Sigmoid colon (tissue), 7 donors: ENCODE data around the gene PRPF40B. TPM values are rescaled to one million over a fixed set of nuclear protein-coding genes. Genes with fewer than 3 reads are reported as not detected.
A peak's percentile ranks its signal among the peaks of the same experiment; 100 is the strongest.

Experiments used
- DNase-seq: peaks from one replicate; pipeline ENCODE4 v3.0.0-alpha.2; 2019
- H3K27ac ChIP-seq, 4 donors: fragments of 200-600 bp; sonication (generic); one replicate each; pipeline ENCODE4 v1.5.1; 2016 to 2019; ENCODE audit warnings: mild to moderate bottlenecking in 1 of 4
- H3K27me3 ChIP-seq, 3 donors: fragments of 200-600 bp; sonication (generic); one replicate each; pipeline ENCODE4 v1.5.1; 2019; ENCODE audit warnings: mild to moderate bottlenecking in 1 of 3
- H3K36me3 ChIP-seq, 4 donors: fragments of 200-600 bp; sonication (generic); one replicate each; pipeline ENCODE4 v1.5.1; 2016 to 2019
- H3K4me1 ChIP-seq, 4 donors: fragments of 200-600 bp; sonication (generic); one replicate each; pipeline ENCODE4 v1.5.1; 2017 to 2019
- H3K4me3 ChIP-seq, 4 donors: fragments of 200-600 bp; sonication (generic); one replicate each; pipeline ENCODE4 v1.5.1; 2017 to 2019; ENCODE audit warnings: mild to moderate bottlenecking in 2 of 4, moderate library complexity in 1 of 4
- H3K9me3 ChIP-seq, 4 donors: fragments of 200-600 bp in 3 of 4; sonication (generic) in 3 of 4; one replicate each; pipeline versions ENCODE4 v1.5.1 to v1.6.1; 2013 to 2019
- EP300 ChIP-seq, 4 donors: sonication (generic); formaldehyde crosslinking; IDR thresholded peaks; one replicate each; pipeline ENCODE4 v1.6.1; 2017; ENCODE audit warnings: antibody characterized with exemption in 4 of 4
- POLR2A ChIP-seq, 2 donors: fragments of 450-650 bp; IDR thresholded peaks; one replicate each; pipeline ENCODE4 v1.6.1; 2016; ENCODE audit warnings: antibody characterized with exemption in 2 of 2, mild to moderate bottlenecking in 2 of 2, moderate library complexity in 2 of 2
- POLR2AphosphoS5 ChIP-seq, 4 donors: sonication (generic); formaldehyde crosslinking; IDR thresholded peaks; one replicate each; pipeline ENCODE4 v1.6.1; 2017; ENCODE audit warnings: antibody characterized with exemption in 4 of 4
- WGBS, 2 donors: extraction: QIAGEN DNeasy Blood & Tissue Kit; methylation state at CpG; one replicate each; pipeline ENCODE4 v1.1.7; 2013; 5-methylcytosine and 5-hydroxymethylcytosine counted together
- intact Hi-C: fragments of 100-400 bp; cut with DNase I; formaldehyde crosslinking; loops from one replicate; pipeline ENCODE4 v1.15.1; 2023
- polyA plus RNA-seq, 3 donors: library from polyadenylated mRNA; stranded (reverse); fragments of 200-250 nt; gene quantifications; one replicate each; pipeline ENCODE4 v1.2.3, GENCODE V29; 2013
- total RNA-seq, 4 donors: library from RNA; depleted of rRNA; stranded (reverse); fragments of >200 nt; gene quantifications; one replicate each; pipeline ENCODE4 v1.1.0, GENCODE V29; 2016
- TF ChIP-seq, protein P1 (sequence below), 4 experiments: fragments of 450-650 bp in 3 of 4; fragments of 200-600 bp in 1 of 4; IDR thresholded peaks; one replicate each; pipeline ENCODE4 v1.5.1; 2016 to 2019; ENCODE audit warnings: antibody characterized with exemption in 4 of 4, mild to moderate bottlenecking in 3 of 4, moderate library complexity in 2 of 4
- donor health status: healthy with polysubstance abuse.
- donor health status: Bipolar disorder and iron deficiency.
- donor health status: healthy.

PRPF40B gene
- total and polyA plus RNA-seq, 7 donors, result 1.4 to 27.5 (median 13.3) TPM

DNA sequence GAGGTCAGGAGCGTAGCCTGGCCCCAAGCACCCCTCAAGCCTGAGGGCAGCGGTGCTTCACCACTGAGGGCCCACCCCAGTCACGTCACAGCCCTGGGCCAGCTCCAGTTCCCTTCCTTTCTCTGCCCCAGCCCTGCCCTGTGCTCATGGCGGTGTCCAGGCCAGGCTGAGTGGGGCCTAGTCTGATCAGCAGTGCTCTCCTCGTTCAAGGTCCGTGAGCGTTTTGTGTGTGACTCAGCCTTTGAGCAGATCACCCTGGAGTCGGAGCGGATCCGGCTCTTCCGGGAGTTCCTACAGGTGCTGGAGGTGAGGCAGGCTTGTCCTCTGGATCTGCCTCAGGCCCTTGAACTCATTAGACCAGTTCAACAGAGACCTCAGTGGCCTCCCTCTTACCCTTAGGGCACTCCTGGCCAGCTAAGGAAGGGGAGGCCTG lies 19.0 kb downstream of the PRPF40B start:
- Histone ChIP-seq H3K36me3 (peaks cover 10 to 70% (median 15%) of the 10 kb centered on the region in 4 donors), H3K27me3 (no peaks in the 10 kb centered on the region), H3K27ac (no peak overlapping the region), H3K4me3 (no peak overlapping the region), H3K9me3 (no peaks in the 10 kb centered on the region), H3K4me1 (peaks cover 0 to 22% (median 12%) of the 10 kb centered on the region in 4 donors)
- 90 to 91% methylated on average over 11 of the region's 11 CpGs for WGBS, 2 donors
- intact Hi-C loops, result no loop called here
- TF ChIP-seq EP300 (IDR thresholded peaks at IDR 0.05) (no peak), POLR2AphosphoS5 (IDR thresholded peaks at IDR 0.05) (no peak)
- no peak for DNase-seq

DNA sequence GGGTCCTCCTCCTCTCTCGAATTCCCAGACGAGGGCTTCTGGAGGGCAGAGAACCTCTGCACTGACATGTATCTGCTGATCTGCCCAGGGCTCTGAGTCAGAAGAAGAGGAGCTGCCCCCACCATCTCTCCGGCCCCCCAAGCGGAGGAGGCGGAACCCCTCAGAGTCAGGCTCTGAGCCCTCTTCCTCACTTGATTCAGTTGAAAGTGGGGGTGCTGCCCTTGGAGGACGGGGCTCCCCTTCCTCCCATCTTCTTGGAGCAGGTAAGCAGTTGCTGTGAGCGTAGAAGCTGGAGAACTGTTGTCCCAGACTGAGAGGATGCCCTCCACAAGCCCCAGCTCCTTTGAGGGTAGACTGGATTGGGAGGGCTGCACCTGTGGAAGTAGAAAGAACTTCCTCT lies 19.8 kb downstream of the PRPF40B start:
- TF ChIP-seq POLR2AphosphoS5 (IDR thresholded peaks at IDR 0.05), result no peak
- TF ChIP-seq POLR2A (IDR thresholded peaks at IDR 0.05), result no peak
- TF ChIP-seq, protein P1, sequence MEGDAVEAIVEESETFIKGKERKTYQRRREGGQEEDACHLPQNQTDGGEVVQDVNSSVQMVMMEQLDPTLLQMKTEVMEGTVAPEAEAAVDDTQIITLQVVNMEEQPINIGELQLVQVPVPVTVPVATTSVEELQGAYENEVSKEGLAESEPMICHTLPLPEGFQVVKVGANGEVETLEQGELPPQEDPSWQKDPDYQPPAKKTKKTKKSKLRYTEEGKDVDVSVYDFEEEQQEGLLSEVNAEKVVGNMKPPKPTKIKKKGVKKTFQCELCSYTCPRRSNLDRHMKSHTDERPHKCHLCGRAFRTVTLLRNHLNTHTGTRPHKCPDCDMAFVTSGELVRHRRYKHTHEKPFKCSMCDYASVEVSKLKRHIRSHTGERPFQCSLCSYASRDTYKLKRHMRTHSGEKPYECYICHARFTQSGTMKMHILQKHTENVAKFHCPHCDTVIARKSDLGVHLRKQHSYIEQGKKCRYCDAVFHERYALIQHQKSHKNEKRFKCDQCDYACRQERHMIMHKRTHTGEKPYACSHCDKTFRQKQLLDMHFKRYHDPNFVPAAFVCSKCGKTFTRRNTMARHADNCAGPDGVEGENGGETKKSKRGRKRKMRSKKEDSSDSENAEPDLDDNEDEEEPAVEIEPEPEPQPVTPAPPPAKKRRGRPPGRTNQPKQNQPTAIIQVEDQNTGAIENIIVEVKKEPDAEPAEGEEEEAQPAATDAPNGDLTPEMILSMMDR (IDR thresholded peaks at IDR 0.05), result no peak
- no peak for TF ChIP-seq EP300 (IDR thresholded peaks at IDR 0.05)
- Histone ChIP-seq H3K36me3 (peaks cover 10 to 70% (median 15%) of the 10 kb centered on the region in 4 donors), H3K9me3 (no peaks in the 10 kb centered on the region), H3K27ac (no peak overlapping the region), H3K4me3 (no peak overlapping the region), H3K27me3 (no peaks in the 10 kb centered on the region), H3K4me1 (peaks cover 0 to 22% (median 10%) of the 10 kb centered on the region in 4 donors)
- no peak for DNase-seq
- intact Hi-C loops, result no loop called here
- WGBS, 2 donors, result 93 to 94% methylated on average over 7 of the region's 7 CpGs

GRCh38 chr12:49643961-49644619 lies 20.7 kb downstream of the PRPF40B start:
- intact Hi-C loops, result loop anchor here (1.0 to 2.0 kb wide), 2 partner anchors 29 to 63 kb away; partner anchors contain the start of gene FMNL3
- peaks cover 10 to 79% (median 19%) of the 10 kb centered on the region in 4 donors for H3K36me3 ChIP-seq

DNA sequence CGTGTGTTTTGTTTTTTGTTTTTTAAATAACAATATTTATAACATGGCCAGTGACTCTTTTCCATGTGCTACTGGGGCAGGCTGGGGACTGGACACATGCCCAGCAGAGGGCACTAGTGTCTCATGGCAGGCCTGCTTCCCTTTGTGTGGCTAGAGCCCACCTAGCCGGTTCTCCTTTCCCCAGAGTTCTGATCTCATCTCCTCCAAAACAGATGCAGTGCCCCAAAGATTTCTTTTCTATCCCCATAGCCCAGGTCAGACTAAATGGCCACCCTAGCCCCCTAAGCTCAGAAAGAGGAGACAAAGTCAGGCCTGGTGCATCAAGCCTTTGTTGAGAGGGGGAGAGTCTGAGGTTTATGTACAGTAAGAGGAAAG lies 21.2 kb downstream of the PRPF40B start:
- intact Hi-C loops, result loop anchor here (1.0 to 2.0 kb wide), 2 partner anchors 28 to 63 kb away; partner anchors contain the start of gene FMNL3
- TF ChIP-seq, protein P1 (IDR thresholded peaks at IDR 0.05), result peak; percentile 93 to 98 (median 95)
- peak in 1 of 4 donors; percentile 17 for TF ChIP-seq POLR2AphosphoS5 (IDR thresholded peaks at IDR 0.05)
- no peak for TF ChIP-seq EP300 (IDR thresholded peaks at IDR 0.05)
- Histone ChIP-seq H3K4me3 (no peak overlapping the region), H3K36me3 (peaks cover 10 to 80% (median 21%) of the 10 kb centered on the region in 4 donors), H3K27me3 (no peaks in the 10 kb centered on the region), H3K27ac (peak overlapping the region in 3 of 4 donors; percentile 11 to 40 (median 18)), H3K4me1 (peaks cover 0 to 22% (median 10%) of the 10 kb centered on the region in 4 donors), H3K9me3 (no peaks in the 10 kb centered on the region)
- peak; percentile 93 for DNase-seq
- WGBS, 2 donors, result 2 to 3% methylated on average over 2 of the region's 2 CpGs

More at GRCh38 chr12:49643961-49644619, 20.7 kb downstream of the PRPF40B start:
- Histone ChIP-seq H3K4me1 (peaks cover 0 to 22% (median 10%) of the 10 kb centered on the region in 4 donors), H3K27ac (peak overlapping the region in 2 of 4 donors; percentile 11 to 18), H3K9me3 (no peaks in the 10 kb centered on the region), H3K4me3 (no peak overlapping the region), H3K27me3 (no peaks in the 10 kb centered on the region)
- TF ChIP-seq, protein P1 (IDR thresholded peaks at IDR 0.05), result no peak
- no peak for DNase-seq
- WGBS, 2 donors, result 70 to 77% methylated on average over 10 of the region's 10 CpGs

- intact Hi-C loops, result loop anchor here (2.0 kb wide), 1 partner anchor 27 kb away; no protein-coding TSS in a partner anchor
- Histone ChIP-seq H3K9me3 (no peaks in the 10 kb centered on the region), H3K4me1 (peaks cover 0 to 22% (median 10%) of the 10 kb centered on the region in 4 donors), H3K27ac (no peak overlapping the region), H3K36me3 (peaks cover 12 to 80% (median 21%) of the 10 kb centered on the region in 4 donors), H3K4me3 (no peak overlapping the region), H3K27me3 (no peaks in the 10 kb centered on the region)
- no peak for DNase-seq
- WGBS, 2 donors, result 93 to 94% methylated on average over 6 of the region's 6 CpGs
- TF ChIP-seq POLR2AphosphoS5 (IDR thresholded peaks at IDR 0.05), result no peak
- no peak for TF ChIP-seq EP300 (IDR thresholded peaks at IDR 0.05)
- TF ChIP-seq POLR2A (IDR thresholded peaks at IDR 0.05), result no peak
- TF ChIP-seq, protein P1 (IDR thresholded peaks at IDR 0.05), result no peak
These were observed 22.0 kb downstream of the PRPF40B start for GRCh38 chr12:49645146-49646039.
